ENCODE data around the gene SUPT20HL1.
"Not testable (repeated sequence)": the region's sequence is repeated elsewhere in the genome, so short reads cannot be mapped to it uniquely, and the experiment has no call there.

The SUPT20HL1 gene

DNA sequence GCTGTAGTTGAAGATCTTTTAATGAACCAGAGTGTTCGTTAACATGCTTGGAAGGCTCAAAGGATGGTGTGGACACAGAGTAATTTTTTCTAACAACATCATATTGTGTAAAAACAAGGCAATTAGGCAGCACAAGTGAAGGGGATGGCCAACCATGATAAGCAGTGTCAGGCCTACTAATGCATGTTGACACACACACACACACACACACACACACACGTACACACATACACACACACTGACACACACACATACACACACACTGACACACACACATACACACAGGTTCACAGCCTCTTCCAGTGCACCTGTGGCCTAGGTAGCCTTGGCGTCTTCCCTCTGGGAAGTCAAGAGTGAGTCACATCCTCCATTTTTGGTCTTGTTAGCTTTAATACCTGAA is at the start of gene SUPT20HL1:
Gene SUPT20HL1 (plus strand): TSS at position 368 of the 400 bp plus-strand sequence. CDS start 2,122 bp downstream, outside the sequence.
- DNase-seq: no peak

- not testable (repeated sequence) for DNase-seq
These were observed 49.5 kb upstream of the SUPT20HL1 start for GRCh38 chrX:24310916-24311315.

GRCh38 chrX:24311507-24312248 is 48.8 kb upstream of the SUPT20HL1 start:
- DNase-seq: not testable (repeated sequence)

DNA sequence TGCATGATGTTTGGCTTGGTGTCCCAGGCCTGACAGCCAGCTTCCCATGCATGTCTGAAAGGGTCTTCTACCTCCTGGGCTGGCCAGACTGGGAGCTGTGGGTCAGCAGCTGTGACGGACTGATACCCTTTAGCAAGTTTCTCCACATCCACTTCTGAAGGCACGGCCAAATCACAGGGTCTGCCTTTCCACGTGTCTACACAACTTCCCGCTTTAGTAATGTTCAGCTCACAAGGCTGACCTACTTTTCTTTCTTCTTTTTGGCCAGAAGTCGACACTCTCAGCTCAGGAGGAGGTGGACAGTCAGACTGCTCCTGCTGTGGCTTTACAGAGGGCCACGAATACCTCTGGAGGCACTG is 48.2 kb upstream of the SUPT20HL1 start:
- not testable (repeated sequence) for DNase-seq

GRCh38 chrX:24314019-24314635 is 46.3 kb upstream of the SUPT20HL1 start, which contains the start of gene SUPT20HL2:
Gene SUPT20HL2, minus strand, starts transcription at chrX:24314069. Its CDS starts 754 bp downstream, at chrX:24313315.
- no peak for DNase-seq

DNA sequence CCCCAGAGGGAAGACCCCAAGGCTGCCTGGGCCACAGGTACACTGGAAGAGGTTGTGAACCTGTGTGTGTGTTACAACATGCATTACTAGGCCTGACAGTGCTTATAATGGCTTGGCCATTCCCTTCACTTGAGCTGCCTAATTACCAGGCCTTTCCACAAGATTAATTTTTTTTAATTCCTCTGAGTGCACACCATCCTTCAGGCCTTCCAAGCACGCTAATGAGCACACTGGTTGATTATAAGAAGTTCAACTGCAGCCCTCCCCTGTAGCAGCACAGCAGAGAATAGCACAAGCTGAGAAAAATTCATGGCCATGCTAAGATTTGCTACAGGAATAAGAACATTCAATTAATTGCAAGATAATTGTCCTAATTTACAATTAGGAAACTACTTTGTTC is 44.3 kb upstream of the SUPT20HL1 start:
- no peak for DNase-seq

DNA sequence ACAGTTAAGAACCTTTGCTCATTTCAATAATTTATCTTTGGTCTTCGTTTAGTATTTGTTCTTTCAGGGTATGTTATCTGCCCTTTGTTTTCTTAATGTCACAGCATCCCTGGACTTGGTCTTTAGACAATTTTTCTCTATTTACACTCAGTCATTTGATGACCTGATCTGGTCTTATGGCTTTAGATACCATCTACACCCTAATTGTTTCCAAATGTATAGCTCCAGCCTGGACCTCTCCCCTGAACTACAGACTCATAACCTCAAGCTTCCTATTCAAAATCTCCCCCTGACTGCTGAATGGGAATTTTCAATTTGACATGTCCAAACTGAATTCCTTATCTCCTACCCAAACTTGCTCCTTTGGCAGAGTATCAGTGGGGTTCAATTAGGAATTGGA is 42.9 kb upstream of the SUPT20HL1 start:
- no peak for DNase-seq

DNA sequence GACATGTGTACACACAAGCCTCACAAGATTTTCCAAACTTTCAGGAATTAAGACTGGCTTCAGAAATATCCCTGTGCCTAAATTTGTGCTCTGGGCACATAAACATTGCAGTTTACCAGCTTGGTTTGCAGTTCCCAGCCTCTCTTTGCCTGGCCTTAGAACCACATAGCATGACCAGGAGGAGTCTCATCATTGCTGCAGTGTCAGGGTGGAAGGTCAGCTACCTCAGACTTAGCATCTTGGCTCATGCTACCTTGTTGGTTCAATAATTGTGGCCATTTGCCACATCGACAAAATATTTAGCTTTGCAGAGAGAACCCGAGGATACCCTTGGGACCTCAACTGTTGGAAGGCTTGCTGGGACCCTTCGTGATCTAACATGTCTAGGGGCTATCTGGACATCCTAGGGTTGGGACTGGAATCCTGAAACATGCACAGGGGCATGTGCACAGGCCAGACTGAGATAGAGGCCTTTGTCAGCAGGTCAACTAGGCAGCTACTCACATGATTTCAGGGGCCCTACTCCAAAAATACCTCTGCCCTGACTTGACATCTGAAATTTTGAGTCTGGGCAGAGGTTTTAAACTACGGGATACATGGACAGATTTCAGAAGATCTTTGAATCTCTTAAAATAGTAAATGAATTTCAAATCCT is 38.6 kb upstream of the SUPT20HL1 start:
- no peak for DNase-seq

- no peak for DNase-seq
These were observed 35.2 kb upstream of the SUPT20HL1 start for GRCh38 chrX:24325231-24325630.

- no peak for DNase-seq
These were observed 27.6 kb upstream of the SUPT20HL1 start for GRCh38 chrX:24332878-24333277.

- no peak for DNase-seq
These were observed 27.1 kb upstream of the SUPT20HL1 start for GRCh38 chrX:24333371-24333770.

GRCh38 chrX:24334461-24334860 is 26.0 kb upstream of the SUPT20HL1 start:
- DNase-seq: no peak

- DNase-seq: no peak
These were observed 24.6 kb upstream of the SUPT20HL1 start for GRCh38 chrX:24335871-24336270.

DNA sequence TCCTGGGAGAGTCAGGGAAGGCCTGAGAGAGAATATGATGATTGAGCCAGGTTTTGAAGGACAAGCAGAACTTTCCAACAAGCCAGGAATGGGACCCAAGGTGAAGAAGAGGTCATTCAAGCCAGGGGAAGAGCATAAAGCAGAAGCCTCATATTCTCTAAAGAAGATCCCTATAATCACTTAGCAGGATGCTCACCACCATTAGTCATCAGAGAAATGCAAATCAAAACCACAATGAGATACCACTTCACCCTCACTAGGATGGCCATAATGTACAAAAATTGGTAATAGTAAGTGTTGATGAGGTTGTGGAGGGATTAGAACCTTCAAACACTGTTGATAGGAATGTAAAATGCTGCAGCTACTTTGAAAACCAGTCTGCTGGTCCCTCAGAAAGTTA is 20.5 kb upstream of the SUPT20HL1 start:
- no peak for DNase-seq

DNA sequence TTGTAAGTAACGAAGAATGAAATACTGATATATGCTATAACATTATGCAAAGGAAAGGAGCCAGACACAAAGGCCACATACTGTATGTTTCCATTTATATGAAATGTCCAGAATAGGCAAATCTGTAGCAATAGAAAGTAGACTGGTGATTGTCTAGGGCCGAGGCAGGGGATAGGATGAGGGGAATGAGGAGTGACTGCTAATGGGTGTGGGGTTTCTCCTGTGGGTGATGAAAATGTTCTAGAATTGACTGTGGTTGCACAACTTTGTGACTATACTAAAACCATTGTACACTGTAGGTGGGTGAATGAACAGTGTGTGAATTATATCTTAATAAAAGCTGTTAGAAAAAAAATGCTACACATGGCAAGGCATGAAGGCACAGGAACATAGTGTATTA is 19.9 kb upstream of the SUPT20HL1 start:
- DNase-seq: no peak

GRCh38 chrX:24341795-24342194 is 18.6 kb upstream of the SUPT20HL1 start:
- DNase-seq: no peak

GRCh38 chrX:24343719-24344118 is 16.7 kb upstream of the SUPT20HL1 start:
- DNase-seq: no peak

DNA sequence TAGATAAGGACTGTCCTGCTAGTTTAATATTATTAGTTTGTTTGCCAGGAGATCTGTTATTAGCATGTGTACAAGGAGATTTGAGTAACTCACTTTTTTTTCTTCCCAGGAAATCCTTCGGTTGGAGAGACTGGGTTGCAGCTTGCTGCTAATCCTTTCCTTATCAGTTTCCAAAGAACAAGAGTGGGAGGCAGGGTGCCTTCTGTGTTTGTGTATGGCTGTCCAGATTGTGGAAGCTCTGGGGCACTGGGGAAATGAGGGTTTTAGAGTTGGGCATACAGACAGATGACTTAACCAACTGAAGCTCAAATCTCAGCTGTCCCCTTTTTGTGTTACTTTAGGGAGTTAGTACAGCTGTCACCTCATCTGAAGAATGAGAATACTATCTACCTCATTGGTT is 12.6 kb upstream of the SUPT20HL1 start:
- DNase-seq: no peak

DNA sequence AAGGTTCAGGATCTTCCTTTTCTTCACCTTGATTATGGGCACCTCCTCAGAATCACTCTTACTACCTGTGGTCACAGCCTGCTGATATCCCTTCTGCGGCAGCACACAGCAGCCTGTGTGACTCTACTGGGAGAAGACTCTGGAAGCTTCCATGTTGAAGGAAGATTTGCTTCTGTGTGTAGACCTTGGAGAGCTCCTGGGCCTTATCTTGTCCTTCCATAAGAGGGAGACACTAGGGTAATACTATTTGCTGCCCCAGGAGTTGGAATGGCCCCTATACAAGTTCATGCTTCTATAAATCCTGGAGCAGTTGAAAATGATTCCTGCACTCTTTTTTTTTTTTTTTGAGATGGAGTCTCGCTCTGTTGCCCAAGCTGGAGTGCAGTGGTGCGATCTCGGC is 10.2 kb upstream of the SUPT20HL1 start:
- DNase-seq: no peak

DNA sequence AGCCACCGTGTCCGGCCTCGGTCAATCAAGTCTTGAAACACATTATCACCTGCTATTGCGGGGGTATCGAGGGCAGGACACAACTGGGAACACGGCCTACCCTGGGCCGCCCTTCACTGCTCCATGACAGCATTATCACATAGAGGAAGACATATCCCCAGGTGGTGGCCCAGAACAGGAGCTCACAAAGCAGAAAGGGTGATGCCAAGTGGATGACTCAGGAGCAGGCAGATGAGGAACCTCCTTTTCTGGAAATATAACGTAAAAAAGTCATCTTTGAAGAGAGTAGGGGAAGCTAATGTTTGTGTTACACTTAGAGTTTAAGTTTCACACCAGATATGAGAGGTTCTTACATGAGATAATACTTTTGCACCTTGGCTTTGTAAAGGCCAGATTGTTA is 5.3 kb upstream of the SUPT20HL1 start:
- DNase-seq: no peak

- no peak for DNase-seq
These were observed 3.3 kb upstream of the SUPT20HL1 start for GRCh38 chrX:24357106-24357505.

DNA sequence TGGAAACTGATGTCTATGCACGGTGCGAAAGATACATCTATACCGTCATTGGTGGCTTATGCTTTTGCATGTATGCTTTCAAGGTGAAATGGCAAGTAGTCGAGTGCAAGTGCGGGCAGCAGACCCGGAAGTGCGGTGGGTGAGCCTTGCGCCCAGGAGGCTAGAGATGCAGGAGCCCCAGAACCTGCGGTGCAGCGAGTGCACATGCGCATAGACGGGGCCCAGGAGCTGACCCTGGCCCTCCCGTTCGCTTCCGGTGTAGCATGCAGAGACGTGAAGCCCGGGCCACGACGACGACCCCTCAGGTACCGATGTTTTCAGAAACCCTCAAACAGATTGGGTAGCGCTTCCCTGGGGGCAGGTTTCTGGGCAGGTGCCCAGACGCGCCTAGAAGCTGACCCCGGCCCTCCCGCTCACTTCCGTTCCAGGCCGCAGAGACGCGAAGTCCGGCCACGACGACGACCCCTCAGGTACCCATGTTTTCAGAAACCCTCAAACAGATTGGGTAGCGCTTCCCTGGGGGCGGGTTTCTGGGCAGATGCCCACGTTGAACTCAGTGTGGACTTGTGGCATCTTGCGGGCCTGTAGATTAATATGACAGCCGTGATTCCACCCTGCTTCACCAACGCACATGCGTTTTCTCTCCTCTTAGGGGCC is 1.8 kb downstream of the SUPT20HL1 start:
- not testable (repeated sequence) for DNase-seq

DNA sequence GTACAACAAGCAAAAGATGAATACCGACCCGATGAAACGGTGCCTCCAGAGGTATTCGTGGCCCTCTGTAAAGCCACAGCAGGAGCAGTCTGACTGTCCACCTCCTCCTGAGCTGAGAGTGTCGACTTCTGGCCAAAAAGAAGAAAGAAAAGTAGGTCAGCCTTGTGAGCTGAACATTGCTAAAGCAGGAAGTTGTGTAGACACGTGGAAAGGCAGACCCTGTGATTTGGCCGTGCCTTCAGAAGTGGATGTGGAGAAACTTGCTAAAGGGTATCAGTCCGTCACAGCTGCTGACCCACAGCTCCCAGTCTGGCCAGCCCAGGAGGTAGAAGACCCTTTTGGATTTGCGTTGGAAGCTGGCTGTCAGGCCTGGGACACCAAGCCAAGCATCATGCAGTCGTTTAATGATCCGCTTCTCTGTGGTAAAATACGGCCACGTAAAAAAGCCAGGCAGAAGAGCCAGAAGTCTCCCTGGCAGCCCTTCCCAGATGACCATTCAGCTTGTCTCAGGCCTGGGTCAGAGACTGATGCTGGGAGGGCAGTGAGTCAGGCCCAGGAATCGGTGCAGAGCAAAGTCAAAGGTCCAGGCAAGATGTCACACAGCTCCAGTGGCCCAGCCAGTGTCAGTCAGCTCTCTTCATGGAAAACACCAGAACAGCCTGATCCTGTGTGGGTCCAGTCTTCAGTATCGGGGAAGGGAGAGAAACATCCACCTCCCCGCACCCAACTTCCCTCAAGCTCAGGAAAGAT is 3.2 kb downstream of the SUPT20HL1 start:
- DNase-seq: not testable (repeated sequence)

Measured in NCI-H446 (cell line).